ENCODE data around the gene CENPF.
"Not testable (repeated sequence)": the region's sequence is repeated elsewhere in the genome, so short reads cannot be mapped to it uniquely, and the experiment has no call there.

CENPF gene

DNA sequence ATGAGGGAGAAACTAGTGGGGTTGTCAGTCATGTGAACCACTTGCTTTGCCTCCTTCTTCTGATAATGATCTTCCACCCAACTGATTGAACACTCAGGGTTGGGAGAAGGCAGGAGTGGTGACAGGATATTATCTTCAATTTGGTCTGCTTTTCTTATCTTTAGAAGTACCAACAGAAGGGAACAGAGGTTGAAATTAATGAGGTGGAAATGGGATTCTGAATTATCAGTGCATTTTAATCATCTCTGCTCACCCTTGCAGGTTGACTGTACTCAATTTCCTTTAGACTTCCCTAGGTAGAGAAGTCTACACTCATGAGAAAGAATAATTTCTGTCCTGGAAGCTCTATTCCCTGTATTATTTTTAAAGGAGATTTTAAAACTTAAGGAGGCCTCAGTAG lies 31.7 kb upstream of the CENPF start:
- peaks cover 9% of the 10 kb centered on the region for H3K9me3 Mint-ChIP-seq
- H3K27ac Mint-ChIP-seq = no peak overlapping the region
- TF ChIP-seq, protein P1, sequence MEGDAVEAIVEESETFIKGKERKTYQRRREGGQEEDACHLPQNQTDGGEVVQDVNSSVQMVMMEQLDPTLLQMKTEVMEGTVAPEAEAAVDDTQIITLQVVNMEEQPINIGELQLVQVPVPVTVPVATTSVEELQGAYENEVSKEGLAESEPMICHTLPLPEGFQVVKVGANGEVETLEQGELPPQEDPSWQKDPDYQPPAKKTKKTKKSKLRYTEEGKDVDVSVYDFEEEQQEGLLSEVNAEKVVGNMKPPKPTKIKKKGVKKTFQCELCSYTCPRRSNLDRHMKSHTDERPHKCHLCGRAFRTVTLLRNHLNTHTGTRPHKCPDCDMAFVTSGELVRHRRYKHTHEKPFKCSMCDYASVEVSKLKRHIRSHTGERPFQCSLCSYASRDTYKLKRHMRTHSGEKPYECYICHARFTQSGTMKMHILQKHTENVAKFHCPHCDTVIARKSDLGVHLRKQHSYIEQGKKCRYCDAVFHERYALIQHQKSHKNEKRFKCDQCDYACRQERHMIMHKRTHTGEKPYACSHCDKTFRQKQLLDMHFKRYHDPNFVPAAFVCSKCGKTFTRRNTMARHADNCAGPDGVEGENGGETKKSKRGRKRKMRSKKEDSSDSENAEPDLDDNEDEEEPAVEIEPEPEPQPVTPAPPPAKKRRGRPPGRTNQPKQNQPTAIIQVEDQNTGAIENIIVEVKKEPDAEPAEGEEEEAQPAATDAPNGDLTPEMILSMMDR (IDR thresholded peaks at IDR 0.05; ENCODE audit: unreplicated experiment in 3 of 3) = no peak
- peaks cover 6% of the 10 kb centered on the region for H3K36me3 Mint-ChIP-seq (ENCODE audit: low read depth)
- no peak overlapping the region for H3K4me3 Mint-ChIP-seq
- peaks cover 4% of the 10 kb centered on the region for H3K4me1 Mint-ChIP-seq
- H3K27me3 Mint-ChIP-seq (ENCODE audit: low read depth) = peaks cover 3% of the 10 kb centered on the region

GRCh38 chr1:214573386-214574318 lies 29.3 kb upstream of the CENPF start:
- TF ChIP-seq, protein P1 (IDR thresholded peaks at IDR 0.05; ENCODE audit: unreplicated experiment in 3 of 3) = no peak
- peaks cover 10% of the 10 kb centered on the region for H3K36me3 Mint-ChIP-seq (ENCODE audit: low read depth)
- peaks cover 4% of the 10 kb centered on the region for H3K4me1 Mint-ChIP-seq
- peaks cover 3% of the 10 kb centered on the region for H3K27me3 Mint-ChIP-seq (ENCODE audit: low read depth)
- H3K4me3 Mint-ChIP-seq = no peak overlapping the region
- peaks cover 22% of the 10 kb centered on the region for H3K9me3 Mint-ChIP-seq
- H3K27ac Mint-ChIP-seq = no peak overlapping the region

DNA sequence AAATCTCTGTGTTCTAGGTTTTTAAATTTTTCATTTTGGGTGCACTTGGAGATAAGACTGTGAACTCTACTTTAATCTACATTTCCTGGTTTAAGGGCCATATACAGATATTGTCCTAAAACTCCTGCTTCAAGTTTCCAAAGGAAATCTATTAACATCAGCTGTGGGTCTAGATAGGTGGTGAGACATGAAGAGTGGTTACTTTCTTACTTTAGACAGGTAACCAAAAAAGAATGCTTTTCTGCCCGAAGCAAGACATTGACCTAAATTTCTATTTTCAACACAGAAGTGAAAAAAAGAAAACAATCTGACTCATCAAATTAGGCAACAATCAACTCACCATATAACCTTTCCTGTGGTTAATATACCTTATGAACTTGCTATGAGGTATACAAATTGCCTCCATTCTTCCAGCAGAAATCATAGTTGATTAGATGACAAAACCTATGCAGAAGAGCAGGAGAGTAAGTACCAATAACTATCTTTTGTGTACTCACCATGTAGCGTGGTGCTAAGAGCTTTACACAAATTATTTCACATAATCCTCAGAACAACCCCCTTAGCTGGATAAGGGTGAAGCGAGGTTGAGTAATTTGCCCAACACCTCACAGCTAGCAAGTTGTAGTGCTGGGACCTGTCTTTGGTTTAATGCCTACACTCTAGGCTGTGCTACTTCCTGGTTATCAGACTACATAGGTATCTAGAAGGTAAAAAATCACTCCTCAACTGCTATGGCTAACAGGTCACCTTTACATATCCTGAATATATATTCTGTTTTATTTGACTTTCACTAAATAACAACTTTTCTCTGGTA lies 28.2 kb upstream of the CENPF start:
- Mint-ChIP-seq H3K4me1 (peaks cover 4% of the 10 kb centered on the region), H3K27ac (no peak overlapping the region), H3K4me3 (no peak overlapping the region), H3K27me3 (ENCODE audit: low read depth) (no peaks in the 10 kb centered on the region), H3K9me3 (peaks cover 22% of the 10 kb centered on the region), H3K36me3 (ENCODE audit: low read depth) (peaks cover 10% of the 10 kb centered on the region)
- TF ChIP-seq, protein P1 (IDR thresholded peaks at IDR 0.05; ENCODE audit: unreplicated experiment in 3 of 3) = no peak

GRCh38 chr1:214576120-214576519 lies 26.9 kb upstream of the CENPF start:
- H3K4me1 Mint-ChIP-seq; H3K27me3 Mint-ChIP-seq (ENCODE audit: low read depth); H3K4me3 Mint-ChIP-seq; H3K27ac Mint-ChIP-seq: not testable (repeated sequence)
- Mint-ChIP-seq H3K36me3 (ENCODE audit: low read depth) (peaks cover 10% of the 10 kb centered on the region), H3K9me3 (peaks cover 22% of the 10 kb centered on the region)

DNA sequence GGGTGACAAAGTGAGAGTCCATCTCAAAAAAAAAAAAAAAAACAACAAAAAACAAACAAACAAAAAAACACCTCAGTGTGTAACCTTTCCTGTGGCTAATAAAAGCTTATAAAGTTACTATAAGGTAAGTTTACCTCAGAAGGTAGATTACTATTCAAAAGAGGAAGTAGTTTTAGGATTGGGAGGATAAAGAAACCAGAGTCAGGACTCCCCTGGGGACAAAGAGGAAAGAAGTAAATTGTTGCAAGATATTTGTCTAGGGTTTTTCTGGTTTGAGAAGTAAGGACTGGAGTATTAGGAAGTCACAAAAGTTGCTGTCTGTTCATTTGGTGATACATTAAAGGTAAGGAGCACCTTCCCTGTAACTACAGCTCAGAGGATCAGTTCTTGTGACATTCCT lies 23.8 kb upstream of the CENPF start:
- Mint-ChIP-seq H3K27ac (no peak overlapping the region), H3K4me3 (no peak overlapping the region), H3K9me3 (peaks cover 22% of the 10 kb centered on the region), H3K36me3 (ENCODE audit: low read depth) (peaks cover 10% of the 10 kb centered on the region), H3K4me1 (no peaks in the 10 kb centered on the region), H3K27me3 (ENCODE audit: low read depth) (no peaks in the 10 kb centered on the region)
- TF ChIP-seq, protein P1 (IDR thresholded peaks at IDR 0.05; ENCODE audit: unreplicated experiment in 3 of 3) = no peak

DNA sequence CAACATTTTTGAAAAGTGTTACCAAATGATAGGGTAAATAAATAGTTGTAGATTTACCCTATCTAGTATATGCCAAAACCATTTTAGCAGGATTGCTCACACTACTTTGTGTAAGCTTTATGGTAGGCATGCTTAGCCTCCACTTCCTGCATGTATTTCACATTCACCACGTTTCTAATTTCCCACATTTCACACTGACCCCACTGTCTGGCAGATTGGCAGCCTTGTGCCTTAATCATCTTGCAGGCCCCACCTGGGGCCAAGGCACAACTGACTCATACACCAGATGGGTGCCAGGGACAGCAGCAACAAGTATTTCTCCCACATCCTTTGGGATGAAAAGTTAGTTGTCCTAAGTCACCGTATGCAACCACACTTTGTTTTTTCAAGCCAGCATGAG lies 21.2 kb upstream of the CENPF start:
- Mint-ChIP-seq H3K4me3 (no peak overlapping the region), H3K9me3 (peaks cover 9% of the 10 kb centered on the region), H3K27me3 (ENCODE audit: low read depth) (no peaks in the 10 kb centered on the region), H3K27ac (no peak overlapping the region), H3K36me3 (ENCODE audit: low read depth) (peaks cover 4% of the 10 kb centered on the region), H3K4me1 (no peaks in the 10 kb centered on the region)
- TF ChIP-seq, protein P1 (IDR thresholded peaks at IDR 0.05; ENCODE audit: unreplicated experiment in 3 of 3) = no peak

All from nephron (organoid).